22Rv1 (cell line): Measurements from ENCODE around the gene BEAN1.

Source experiments
- CTCF ChIP-seq: fragments of 450-650 bp; IDR thresholded peaks from 2 replicates; pipeline ENCODE4 v1.5.1; 2017; ENCODE audit warnings: mild to moderate bottlenecking
- ZFX ChIP-seq: fragments of 450-650 bp; IDR thresholded peaks from 2 replicates; pipeline ENCODE4 v1.6.1; 2017; ENCODE audit warnings: antibody characterized with exemption, borderline replicate concordance

GRCh38 chr16:66481081-66481942, 54.2 kb downstream of the BEAN1 start:
- TF ChIP-seq CTCF: no peak
- TF ChIP-seq ZFX: no peak
